A673 (cell line): ENCODE results near the gene ATOSB. TPM values are rescaled to one million over a fixed set of nuclear protein-coding genes. Genes with fewer than 3 reads are reported as not detected.

Source experiments
- BruUV-seq: library from RNA; stranded (reverse); fragments of 400-500 nt; replicated peaks from 2 replicates; lab custom pipeline; 2021; lab: Mats Ljungman, UMichigan
- CTCF ChIA-PET: fragments of 300-600 bp; sonication (Branson Sonifier 250); formaldehyde crosslinking; loops from one replicate; lab custom pipeline; 2022; ENCODE audit warnings: antibody characterized with exemption; lab: Charles Lee
- POLR2A ChIA-PET: fragments of 300-600 bp; sonication (Branson Sonifier 250); formaldehyde crosslinking; loops from one replicate; lab custom pipeline; 2022; ENCODE audit warnings: antibody characterized with exemption; ENCODE audit not compliant: low non-redundant PET; lab: Charles Lee
- DNase-seq: peaks from one replicate; pipeline ENCODE4 v3.0.0-alpha.2; 2015; ENCODE audit warnings: low spot score
- H3K27ac ChIP-seq: fragments of 200-600 bp; sonication (generic); 2 replicates; pipeline ENCODE4 v1.5.1; 2016; ENCODE audit warnings: mixed run types, low read depth, mild to moderate bottlenecking, mixed read lengths, antibody characterized with exemption, low read length; ENCODE audit not compliant: poor library complexity, severe bottlenecking
- H3K27me3 ChIP-seq: fragments of 200-600 bp; sonication (generic); replicated peaks from 2 replicates; pipeline ENCODE4 v1.6.1; 2017; ENCODE audit warnings: mixed run types, low read depth, mild to moderate bottlenecking, mixed read lengths, antibody characterized with exemption, low read length; ENCODE audit not compliant: insufficient read depth, poor library complexity
- H3K36me3 ChIP-seq: fragments of 200-600 bp; sonication (generic); 2 replicates; pipeline ENCODE4 v1.6.1; 2016; ENCODE audit warnings: mixed run types, mild to moderate bottlenecking, mixed read lengths, antibody characterized with exemption, low read length; ENCODE audit not compliant: insufficient read depth, poor library complexity, severe bottlenecking
- H3K4me1 ChIP-seq: fragments of 200-600 bp; sonication (generic); 2 replicates; pipeline ENCODE4 v1.6.1; 2017; ENCODE audit warnings: mixed run types, mild to moderate bottlenecking, mixed read lengths, antibody characterized with exemption, low read length; ENCODE audit not compliant: insufficient read depth, poor library complexity, severe bottlenecking
- H3K4me3 ChIP-seq: fragments of 200-600 bp; sonication (generic); 2 replicates; pipeline ENCODE4 v1.5.1; 2016; ENCODE audit warnings: low read depth, mixed run types, mild to moderate bottlenecking, mixed read lengths, low read length; ENCODE audit not compliant: poor library complexity, severe bottlenecking
- H3K9me3 ChIP-seq: fragments of 200-600 bp; sonication (generic); 2 replicates; pipeline ENCODE4 v1.6.1; 2016; ENCODE audit warnings: mixed run types, low read depth, mild to moderate bottlenecking, mixed read lengths, antibody characterized with exemption, low read length; ENCODE audit not compliant: poor library complexity, severe bottlenecking
- EZH2 ChIP-seq: fragments of 200-600 bp; sonication (generic); IDR thresholded peaks from 2 replicates; pipeline ENCODE4 v1.6.1; 2017; ENCODE audit warnings: borderline replicate concordance, low read depth, mild to moderate bottlenecking, mixed read lengths, antibody characterized with exemption, low read length; ENCODE audit not compliant: poor library complexity, severe bottlenecking
- intact Hi-C: fragments of 100-400 bp; cut with micrococcal nuclease; formaldehyde crosslinking; loops from one replicate; pipeline ENCODE4 v1.10.0; 2022; ENCODE audit not compliant: unreplicated experiment
- total RNA-seq: library from RNA; stranded (reverse); gene quantifications from 2 replicates; pipeline ENCODE4 v1.2.3, GENCODE V29; 2021
- TF ChIP-seq, protein P1 (sequence below): fragments of 300-800, 200-600 bp; sonication (generic); conservative IDR thresholded peaks from 2 replicates; pipeline ENCODE4 v1.5.1; 2017; ENCODE audit warnings: low read depth, mild to moderate bottlenecking, antibody characterized with exemption, low read length, moderate library complexity, mixed read lengths

ATOSB gene
- total RNA-seq, 1 experiment from 2014 or later: 7.4 TPM

- H3K36me3 ChIP-seq: peaks cover 5% of the 10 kb centered on the region
- H3K4me1 ChIP-seq: peaks cover 19% of the 10 kb centered on the region
- ChIA-PET CTCF (no interaction called here), POLR2A (no interaction called here)
- intact Hi-C loops: no loop called here
- no peak for TF ChIP-seq EZH2
- TF ChIP-seq, protein P1, sequence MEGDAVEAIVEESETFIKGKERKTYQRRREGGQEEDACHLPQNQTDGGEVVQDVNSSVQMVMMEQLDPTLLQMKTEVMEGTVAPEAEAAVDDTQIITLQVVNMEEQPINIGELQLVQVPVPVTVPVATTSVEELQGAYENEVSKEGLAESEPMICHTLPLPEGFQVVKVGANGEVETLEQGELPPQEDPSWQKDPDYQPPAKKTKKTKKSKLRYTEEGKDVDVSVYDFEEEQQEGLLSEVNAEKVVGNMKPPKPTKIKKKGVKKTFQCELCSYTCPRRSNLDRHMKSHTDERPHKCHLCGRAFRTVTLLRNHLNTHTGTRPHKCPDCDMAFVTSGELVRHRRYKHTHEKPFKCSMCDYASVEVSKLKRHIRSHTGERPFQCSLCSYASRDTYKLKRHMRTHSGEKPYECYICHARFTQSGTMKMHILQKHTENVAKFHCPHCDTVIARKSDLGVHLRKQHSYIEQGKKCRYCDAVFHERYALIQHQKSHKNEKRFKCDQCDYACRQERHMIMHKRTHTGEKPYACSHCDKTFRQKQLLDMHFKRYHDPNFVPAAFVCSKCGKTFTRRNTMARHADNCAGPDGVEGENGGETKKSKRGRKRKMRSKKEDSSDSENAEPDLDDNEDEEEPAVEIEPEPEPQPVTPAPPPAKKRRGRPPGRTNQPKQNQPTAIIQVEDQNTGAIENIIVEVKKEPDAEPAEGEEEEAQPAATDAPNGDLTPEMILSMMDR: no peak
- no peak for DNase-seq
- no peaks in the 10 kb centered on the region for H3K9me3 ChIP-seq
- no peak overlapping the region for H3K4me3 ChIP-seq
- no peak overlapping the region for H3K27ac ChIP-seq
- H3K27me3 ChIP-seq: no peaks in the 10 kb centered on the region
- no TSS peak for BruUV-seq
Observed at GRCh38 chr9:35108946-35109575, 6.6 kb downstream of the ATOSB start.

DNA sequence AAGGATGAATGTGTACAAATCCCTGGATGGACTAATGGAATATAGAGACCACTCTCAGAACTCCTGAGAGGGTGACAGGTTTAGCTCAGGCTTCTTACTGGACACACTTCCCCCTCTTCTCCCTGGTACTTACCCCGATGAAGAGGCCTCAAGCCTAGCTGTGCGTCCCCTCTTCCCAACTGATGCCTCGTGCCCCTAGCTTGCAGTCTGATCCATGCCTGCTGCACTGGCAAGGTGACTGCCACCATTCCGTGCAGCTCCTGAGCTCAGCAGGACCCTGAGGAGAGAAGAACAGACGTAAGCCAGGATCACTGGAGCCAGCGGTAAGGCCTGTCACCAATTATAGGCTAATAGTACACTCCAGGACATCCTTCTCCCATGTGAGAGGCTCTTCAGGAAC lies 7.2 kb downstream of the ATOSB start:
- TF ChIP-seq EZH2: no peak
- TF ChIP-seq, protein P1: no peak
- Histone ChIP-seq H3K9me3 (no peaks in the 10 kb centered on the region), H3K36me3 (peaks cover 5% of the 10 kb centered on the region), H3K27me3 (no peaks in the 10 kb centered on the region), H3K4me1 (peaks cover 25% of the 10 kb centered on the region), H3K27ac (no peak overlapping the region), H3K4me3 (no peak overlapping the region)
- CTCF ChIA-PET: no interaction called here
- intact Hi-C loops: no loop called here
- POLR2A ChIA-PET: no interaction called here
- DNase-seq: no peak
- BruUV-seq: no TSS peak

DNA sequence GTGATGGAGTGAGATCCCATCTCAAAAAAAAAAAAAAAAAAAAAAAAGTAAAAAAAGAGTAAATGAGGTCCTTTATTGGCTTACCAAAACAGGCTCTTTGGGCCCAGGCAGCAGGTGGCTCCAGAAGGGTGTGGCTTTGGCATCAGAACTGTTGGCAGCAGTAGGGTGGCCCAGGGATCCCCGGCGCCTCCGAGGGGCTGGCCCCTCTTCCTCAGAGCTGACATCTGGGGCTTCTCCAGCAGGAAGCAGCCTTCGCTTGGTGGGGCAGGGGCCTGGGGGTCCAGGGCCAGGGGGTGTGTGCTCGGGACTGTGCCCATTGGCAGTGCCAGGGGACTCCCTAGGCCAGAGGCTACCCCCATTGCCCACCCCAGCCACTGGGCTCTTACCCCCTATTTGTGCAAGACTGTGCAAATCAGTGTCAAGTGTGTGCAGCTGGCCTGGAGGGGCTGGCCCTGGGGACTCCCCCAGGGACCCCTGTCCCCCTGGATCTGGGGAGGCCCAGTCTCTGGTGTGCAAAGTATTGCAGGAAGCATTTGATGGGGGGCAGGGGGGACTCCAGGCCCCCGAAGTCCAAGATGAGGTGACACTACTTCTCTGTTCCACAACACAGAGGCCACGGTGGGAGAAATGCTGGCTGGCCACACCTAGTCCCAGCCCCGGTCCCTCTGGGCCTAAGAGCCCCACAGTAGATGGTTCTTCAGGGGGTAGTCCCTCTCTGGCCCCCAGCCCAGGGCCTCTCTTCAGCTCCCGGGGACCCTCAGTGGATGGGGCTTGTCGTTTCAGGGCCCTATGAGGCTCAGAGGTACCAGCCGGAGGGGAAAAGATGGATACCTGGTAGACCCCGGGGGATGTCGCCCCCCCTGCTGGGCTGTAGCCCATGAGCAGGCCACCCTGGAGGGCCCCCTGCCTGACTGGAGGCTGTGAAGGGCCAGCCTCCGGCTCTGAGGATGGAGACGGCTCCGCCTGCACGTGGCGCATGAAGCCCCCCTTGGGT lies 8.1 kb downstream of the ATOSB start:
- Histone ChIP-seq H3K27me3 (no peaks in the 10 kb centered on the region), H3K27ac (no peak overlapping the region), H3K4me3 (no peak overlapping the region), H3K36me3 (peaks cover 5% of the 10 kb centered on the region), H3K4me1 (peaks cover 26% of the 10 kb centered on the region), H3K9me3 (no peaks in the 10 kb centered on the region)
- BruUV-seq: no TSS peak
- no peak for TF ChIP-seq EZH2
- TF ChIP-seq, protein P1: no peak
- intact Hi-C loops: no loop called here
- DNase-seq: no peak
- ChIA-PET CTCF (no interaction called here), POLR2A (no interaction called here)
